HG03469 (cell line): ENCODE measurements around the gene ADCY2.

Experiments used
- ATAC-seq: cut with Tn5 transposase; IDR thresholded peaks from one replicate; pipeline ENCODE4 v1.9.1; 2021; ENCODE audit warnings: mild to moderate bottlenecking, moderate library complexity, moderate number of reproducible peaks; ENCODE audit not compliant: unreplicated experiment

Gene ADCY2

GRCh38 chr5:7501061-7501460 lies 105.1 kb downstream of the ADCY2 start:
- ATAC-seq = no peak

DNA sequence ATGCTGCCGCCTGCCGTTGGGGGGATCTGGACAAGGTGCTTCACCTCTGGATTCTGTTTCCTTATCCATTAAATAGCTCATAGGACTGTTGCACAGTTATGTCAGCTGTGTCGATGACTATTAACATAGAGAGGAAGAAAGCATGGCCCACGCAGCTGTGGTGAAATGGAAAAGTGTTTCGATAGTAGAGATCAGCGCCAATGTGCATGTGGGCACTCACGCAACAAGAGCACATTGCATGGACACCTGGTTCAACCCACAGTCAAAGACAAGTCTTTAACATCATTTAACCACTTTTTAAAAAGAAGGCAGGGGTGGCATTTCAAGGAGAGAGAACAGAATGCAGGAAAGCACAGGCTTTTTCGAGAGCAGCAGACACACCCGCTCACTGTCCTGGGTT lies 107.6 kb downstream of the ADCY2 start:
- ATAC-seq = no peak

GRCh38 chr5:7515284-7515914 lies 119.5 kb downstream of the ADCY2 start:
- no peak for ATAC-seq

DNA sequence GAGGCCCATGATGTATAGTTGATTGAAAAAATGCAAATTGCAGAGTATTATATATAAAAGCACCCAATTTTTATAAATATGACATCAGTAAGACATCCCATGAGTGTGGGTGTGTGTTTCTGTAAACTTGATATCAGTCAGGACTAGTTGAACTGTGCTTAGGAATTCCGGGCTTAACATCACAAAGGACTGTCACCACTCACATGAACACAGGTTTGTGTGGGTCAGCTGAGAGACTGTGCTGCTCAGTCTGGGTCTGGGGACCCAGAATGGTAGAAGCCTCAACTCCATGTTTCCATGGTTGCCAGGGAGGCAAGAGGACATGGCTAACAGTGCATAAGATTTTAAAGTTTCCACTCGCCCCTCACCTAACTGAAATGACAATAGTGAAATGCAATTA lies 120.3 kb downstream of the ADCY2 start:
- ATAC-seq = no peak

DNA sequence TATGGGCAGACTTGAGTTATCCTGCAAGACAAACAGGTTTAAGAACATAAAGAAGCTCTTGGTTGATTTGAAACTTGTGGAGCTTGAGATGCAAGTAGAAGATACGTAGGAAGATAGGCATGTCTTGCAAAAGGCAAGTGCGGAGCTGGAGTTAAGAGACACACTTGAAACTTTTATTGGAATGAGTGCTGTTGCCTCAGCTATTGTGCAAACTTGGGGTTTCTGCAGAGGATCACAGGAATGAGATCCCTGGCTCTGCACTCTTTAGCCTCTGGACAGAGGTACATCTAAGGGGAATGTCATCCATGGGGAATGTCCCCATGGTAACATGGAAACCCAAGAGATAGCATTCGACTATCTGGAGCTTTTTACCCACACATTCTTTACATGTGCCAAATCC lies 121.1 kb downstream of the ADCY2 start:
- ATAC-seq = no peak

DNA sequence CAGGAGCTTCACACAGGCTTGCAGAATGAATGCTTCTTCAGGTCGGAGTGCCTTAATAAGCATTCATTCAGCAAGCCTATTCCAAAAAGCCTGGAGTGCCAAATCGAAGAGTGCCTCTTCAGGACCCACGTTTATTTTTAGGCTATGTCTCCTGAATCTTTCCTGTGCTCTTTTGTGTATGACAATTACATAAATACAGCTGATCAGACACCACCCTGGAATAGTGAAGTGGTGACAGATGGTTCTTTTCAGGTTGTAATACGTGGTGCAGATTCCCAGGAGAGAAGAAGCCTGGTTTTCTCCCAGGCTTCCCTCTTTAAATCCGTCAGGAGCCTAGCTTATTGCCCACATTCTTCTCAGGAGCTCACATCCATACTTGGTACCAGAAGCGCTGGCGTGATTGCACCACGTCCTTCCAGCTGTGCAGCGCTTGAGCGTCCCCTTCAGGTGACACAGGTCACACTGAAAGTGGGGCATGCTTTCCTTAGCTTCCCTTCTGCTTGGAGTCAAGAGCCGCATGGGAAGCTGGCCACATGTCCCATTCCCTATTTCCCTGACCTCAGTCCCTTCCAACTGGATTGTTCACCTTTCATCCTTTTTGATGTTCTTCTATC lies 123.1 kb downstream of the ADCY2 start:
- no peak for ATAC-seq

GRCh38 chr5:7519564-7519963 lies 123.6 kb downstream of the ADCY2 start:
- ATAC-seq = no peak

DNA sequence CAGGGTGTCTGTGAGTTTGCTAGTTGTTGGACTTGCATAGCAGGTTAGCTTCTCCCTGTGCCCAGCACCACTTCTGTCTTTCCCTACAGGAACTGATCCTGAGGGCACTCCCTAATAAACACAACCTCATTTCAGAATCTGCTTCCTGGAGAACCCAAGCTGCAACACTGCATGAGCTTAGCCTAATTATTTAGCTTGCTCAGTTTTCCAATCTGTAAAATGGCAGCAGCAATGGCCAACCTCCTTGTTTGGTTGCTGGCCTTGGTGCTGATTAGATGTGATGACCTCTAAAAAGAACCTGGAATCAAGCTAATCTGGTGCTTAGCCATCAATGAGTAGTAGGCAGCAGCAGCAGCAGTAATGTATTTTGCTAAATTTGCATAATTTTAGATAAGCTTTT lies 133.9 kb downstream of the ADCY2 start:
- no peak for ATAC-seq

DNA sequence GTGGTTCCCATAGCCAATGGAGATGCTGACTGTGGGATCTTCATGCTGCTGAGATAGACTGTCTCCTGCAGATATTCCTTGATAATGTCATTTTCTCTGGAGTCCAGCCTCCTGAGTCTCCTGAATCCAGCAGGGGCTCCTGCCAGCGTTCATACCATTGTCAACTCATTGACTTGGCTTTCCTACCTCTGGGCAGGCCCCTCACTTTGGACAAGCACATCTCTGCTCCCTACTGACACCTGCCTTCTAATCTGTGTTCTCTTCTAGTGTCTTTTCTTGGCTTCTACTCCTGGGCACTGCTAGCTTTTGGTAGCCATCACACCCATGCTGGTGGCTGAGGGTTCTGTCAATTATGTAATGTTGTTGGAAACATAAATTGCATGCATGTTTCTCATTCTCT lies 138.0 kb downstream of the ADCY2 start:
- no peak for ATAC-seq

- ATAC-seq = no peak
Observed at GRCh38 chr5:7534505-7534904, 138.6 kb downstream of the ADCY2 start.

GRCh38 chr5:7537573-7537972 lies 141.6 kb downstream of the ADCY2 start:
- ATAC-seq = no peak

DNA sequence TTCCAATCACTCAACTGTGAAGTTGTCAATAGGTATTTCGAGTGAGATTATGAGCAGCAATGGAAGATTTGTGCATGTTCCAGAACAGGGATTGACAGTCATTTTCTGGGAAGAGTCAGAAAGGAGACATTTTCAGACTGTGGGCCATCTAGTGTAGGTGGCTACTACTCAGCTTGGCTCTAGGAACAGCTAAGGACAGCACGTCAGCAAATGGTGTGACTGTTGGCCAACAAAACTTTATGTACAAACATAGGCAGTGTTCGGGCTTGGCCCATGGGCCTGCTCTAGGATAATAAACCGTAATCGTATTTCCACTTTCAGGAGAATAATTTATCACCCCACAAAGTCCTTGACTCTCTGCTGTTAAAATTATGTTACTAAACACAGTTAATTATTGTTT lies 143.6 kb downstream of the ADCY2 start:
- ATAC-seq = no peak

DNA sequence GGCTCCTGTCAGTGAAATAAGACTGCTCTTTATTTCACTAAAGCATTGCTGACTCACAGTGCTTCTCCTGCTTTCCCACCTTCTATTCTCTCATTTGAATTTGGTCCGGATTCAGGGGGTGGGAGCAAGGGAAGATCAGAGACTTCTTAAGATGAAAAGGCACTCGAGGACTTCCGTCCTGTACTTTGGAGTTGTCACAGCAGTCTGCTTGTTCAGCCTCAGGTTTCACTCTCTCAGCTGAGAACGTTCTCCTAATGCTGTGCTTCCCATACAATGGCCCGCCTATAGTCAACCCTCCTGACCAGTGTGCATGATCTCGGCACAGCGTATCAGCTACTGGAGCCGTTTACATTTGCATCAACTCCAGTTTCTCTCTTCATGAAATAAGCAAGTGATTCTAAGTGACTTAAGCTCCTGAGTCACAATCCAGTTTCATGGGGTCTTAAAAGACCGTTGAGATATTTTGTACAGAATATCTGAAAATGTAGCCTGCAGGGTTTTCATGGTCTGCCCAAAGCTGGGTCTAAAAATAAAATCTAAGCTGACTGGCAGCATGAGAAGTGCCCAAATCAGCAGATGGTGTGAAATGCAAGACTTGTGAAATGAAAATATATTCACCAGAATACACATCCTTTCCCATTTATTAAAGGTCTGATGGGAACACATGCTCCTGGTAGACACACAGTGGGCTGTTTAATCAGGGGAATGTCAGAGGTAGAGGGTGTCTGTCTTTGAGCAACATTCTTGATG lies 145.0 kb downstream of the ADCY2 start:
- ATAC-seq = no peak

- ATAC-seq = no peak
Observed at GRCh38 chr5:7541898-7542297, 146.0 kb downstream of the ADCY2 start.

DNA sequence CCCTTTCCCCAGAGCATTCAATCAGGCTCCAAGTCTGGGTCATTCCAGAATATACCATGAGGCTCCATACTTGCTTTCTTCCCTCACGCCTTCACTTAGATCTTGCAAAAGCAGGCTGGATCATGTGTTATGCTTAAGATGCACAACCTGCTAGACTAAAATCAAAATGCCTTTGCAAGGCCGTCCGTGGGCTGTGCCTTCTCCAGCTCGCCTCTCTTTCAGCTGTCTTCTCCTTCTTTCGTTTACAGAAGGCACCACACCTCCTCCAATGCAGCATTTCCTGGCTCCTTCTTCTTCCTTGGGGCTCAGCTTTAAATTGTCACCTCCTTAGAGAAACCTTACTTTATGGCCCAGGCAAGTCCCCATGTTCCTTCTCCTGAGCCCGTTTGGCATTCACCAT lies 150.6 kb downstream of the ADCY2 start:
- ATAC-seq = no peak

DNA sequence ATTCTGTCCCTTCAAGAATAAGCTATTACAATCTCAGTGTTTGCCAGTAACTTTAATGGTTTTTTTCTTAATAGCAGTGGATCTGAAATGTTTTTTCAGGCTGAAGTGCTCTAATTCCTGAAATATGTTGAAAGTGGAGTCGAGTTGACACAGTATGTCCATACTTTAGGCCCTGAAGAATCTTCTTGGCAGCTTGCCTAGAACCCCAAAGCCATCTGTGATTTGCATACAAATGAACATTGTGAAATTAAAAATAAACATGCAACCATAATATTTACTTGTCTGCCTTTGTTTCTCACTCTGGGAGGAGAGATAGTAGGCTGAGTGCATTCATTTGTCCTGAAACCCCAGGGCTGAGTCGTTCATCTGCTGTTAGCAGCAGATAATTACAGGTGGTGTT lies 152.7 kb downstream of the ADCY2 start:
- ATAC-seq = no peak

DNA sequence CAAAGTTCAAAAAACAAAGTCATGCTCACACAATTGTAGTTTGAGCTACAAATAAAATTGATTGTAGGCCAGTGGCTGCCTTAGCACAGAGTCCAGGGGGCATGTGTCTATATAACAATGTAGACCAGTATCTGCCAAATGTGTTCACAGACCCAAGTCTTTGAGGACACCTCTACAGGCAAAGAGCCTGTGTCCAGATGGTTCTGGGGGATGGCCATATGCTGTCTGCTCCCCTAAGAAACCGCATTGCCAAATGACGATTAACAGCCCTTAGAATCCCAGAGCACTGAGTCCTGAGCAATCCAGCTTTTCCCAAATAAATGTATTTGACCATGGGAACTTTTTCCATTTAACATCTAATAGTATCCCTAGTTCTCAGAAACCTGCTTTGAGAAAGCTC lies 169.6 kb downstream of the ADCY2 start:
- no peak for ATAC-seq

DNA sequence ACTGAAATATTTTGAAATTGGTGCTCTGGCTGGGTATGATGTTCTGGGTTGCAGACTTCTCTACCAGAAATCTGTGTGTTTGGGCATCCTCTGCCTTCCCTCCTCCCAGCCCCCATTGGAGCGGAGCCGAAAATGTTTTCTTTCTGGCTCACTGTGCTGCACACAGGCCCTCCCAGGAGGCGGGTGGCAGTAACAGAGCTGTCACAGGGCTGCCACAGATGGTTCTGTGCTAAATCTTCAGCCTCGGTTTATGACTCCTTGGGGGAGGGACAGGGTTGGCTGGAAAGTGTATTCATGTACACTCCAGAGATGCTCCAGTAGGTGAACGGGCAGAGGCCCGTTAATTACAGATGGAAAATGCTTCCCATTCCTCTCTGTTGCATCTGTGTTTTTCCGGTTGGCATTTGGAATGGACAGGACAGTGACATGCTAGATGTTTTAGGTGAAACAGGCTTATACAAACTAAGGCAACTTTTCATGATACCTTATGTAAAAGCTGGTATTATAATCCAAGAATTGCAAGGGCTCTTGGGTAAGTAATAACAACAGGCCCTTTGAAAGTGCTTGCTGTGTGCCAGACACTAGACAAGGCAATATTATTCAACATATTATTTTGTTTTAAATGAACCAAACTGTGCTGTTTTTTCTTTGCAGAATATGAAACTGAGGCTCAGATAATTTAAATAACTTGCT lies 180.2 kb downstream of the ADCY2 start:
- ATAC-seq = no peak

DNA sequence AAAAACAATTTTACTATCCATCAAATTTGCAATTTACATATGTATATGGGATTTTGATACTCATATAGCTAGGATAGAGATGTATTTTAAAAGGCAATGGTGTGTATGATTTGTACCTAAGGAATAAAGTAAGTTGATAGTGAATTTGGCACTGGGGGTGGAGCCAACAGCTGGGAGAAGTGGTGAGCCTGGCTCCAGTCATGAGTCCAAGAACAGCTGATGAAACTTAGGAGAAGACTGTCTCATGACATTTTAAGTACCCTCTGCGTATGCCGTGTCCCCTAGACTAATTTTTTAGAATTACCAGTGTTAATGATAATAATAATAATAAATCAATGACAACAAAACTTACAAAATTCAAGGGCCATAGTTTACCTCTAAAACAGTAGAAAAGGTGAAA lies 181.4 kb downstream of the ADCY2 start:
- ATAC-seq = no peak

DNA sequence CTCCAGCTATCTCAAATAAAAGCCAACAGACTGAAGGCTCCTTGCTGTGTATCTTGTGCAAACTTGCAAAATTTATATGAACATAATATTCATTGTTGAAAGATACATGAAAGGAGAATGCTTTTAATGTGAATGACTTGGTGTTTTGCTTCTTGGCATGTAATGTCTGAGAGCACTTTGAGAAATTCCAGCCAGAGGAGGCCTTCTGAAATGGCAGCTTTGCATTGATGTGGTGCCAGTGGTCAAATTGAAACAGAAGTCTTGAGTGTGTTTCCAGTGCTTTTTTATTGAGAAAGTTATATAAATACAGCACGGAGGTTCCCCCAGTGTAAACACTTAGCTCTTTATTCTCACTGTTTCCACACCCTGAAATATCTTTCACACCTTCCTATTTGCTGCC lies 182.1 kb downstream of the ADCY2 start:
- ATAC-seq = no peak

- ATAC-seq = no peak
Observed at GRCh38 chr5:7584749-7585148, 188.8 kb downstream of the ADCY2 start.

- no peak for ATAC-seq
Observed at GRCh38 chr5:7585807-7586206, 189.9 kb downstream of the ADCY2 start.
